Germinal center (tissue), 1 donor: ENCODE measurements around the gene WDR53.
"Not testable (repeated sequence)": the region's sequence is repeated elsewhere in the genome, so short reads cannot be mapped to it uniquely, and the experiment has no call there.

Experiments
- DNase-seq: peaks from one replicate; pipeline ENCODE4 v3.0.0; 2012; ENCODE audit warnings: mixed read lengths, low spot score

Gene WDR53

GRCh38 chr3:196558476-196558875, 9.9 kb downstream of the WDR53 start:
- no peak for DNase-seq

GRCh38 chr3:196557236-196557635, 11.1 kb downstream of the WDR53 start:
- DNase-seq, result no peak

- no peak for DNase-seq
These were observed 13.1 kb downstream of the WDR53 start for GRCh38 chr3:196555295-196555694.

- DNase-seq, result peak; percentile 27
These were observed 14.1 kb downstream of the WDR53 start for GRCh38 chr3:196554205-196554604.

- no peak for DNase-seq
These were observed 14.8 kb downstream of the WDR53 start for GRCh38 chr3:196553551-196553950.

- no peak for DNase-seq
These were observed 16.1 kb downstream of the WDR53 start for GRCh38 chr3:196552253-196552652.

- DNase-seq, result not testable (repeated sequence)
These were observed 18.2 kb downstream of the WDR53 start for GRCh38 chr3:196550172-196550571.

GRCh38 chr3:196549312-196549711, 19.0 kb downstream of the WDR53 start:
- not testable (repeated sequence) for DNase-seq

- DNase-seq, result no peak
These were observed 21.3 kb downstream of the WDR53 start for GRCh38 chr3:196547067-196547466.

GRCh38 chr3:196546537-196546936, 21.8 kb downstream of the WDR53 start:
- no peak for DNase-seq

GRCh38 chr3:196544491-196544992, 23.8 kb downstream of the WDR53 start:
- no peak for DNase-seq

- no peak for DNase-seq
These were observed 26.5 kb downstream of the WDR53 start for GRCh38 chr3:196541684-196542445.

- peak; percentile 21 for DNase-seq
These were observed 30.9 kb downstream of the WDR53 start for GRCh38 chr3:196537319-196537984.

- no peak for DNase-seq
These were observed 35.1 kb downstream of the WDR53 start for GRCh38 chr3:196533260-196533681.

- DNase-seq, result no peak
These were observed 36.9 kb downstream of the WDR53 start for GRCh38 chr3:196531418-196531817.

GRCh38 chr3:196528639-196529233, 39.6 kb downstream of the WDR53 start:
- peak; percentile 89 for DNase-seq

- no peak for DNase-seq
These were observed 43.2 kb downstream of the WDR53 start for GRCh38 chr3:196525141-196525540.

GRCh38 chr3:196524527-196524926, 43.8 kb downstream of the WDR53 start:
- DNase-seq, result no peak

- no peak for DNase-seq
These were observed 44.5 kb downstream of the WDR53 start for GRCh38 chr3:196523841-196524240.

GRCh38 chr3:196521291-196521690, 47.1 kb downstream of the WDR53 start:
- not testable (repeated sequence) for DNase-seq

- DNase-seq, result no peak
These were observed 48.7 kb downstream of the WDR53 start for GRCh38 chr3:196519718-196520082.

- no peak for DNase-seq
These were observed 49.2 kb downstream of the WDR53 start for GRCh38 chr3:196518966-196519717.
